ENCODE data around the gene WNT9B. TPM values are rescaled to one million over a fixed set of nuclear protein-coding genes. Genes with fewer than 3 reads are reported as not detected.
"Not testable (repeated sequence)": the region's sequence is repeated elsewhere in the genome, so short reads cannot be mapped to it uniquely, and the experiment has no call there.

The WNT9B gene
- polyA plus RNA-seq, 5 donors, result 0.11 to 0.34 (median 0.28) TPM; not detected in 1

GRCh38 chr17:46821482-46822387 lies 29.6 kb upstream of the WNT9B start:
- DNase-seq, result no peak

- no peak for DNase-seq
These were observed 28.9 kb upstream of the WNT9B start for GRCh38 chr17:46822388-46822921.

GRCh38 chr17:46823657-46824056 lies 27.7 kb upstream of the WNT9B start:
- DNase-seq, result no peak

- DNase-seq, result no peak
These were observed 25.3 kb upstream of the WNT9B start for GRCh38 chr17:46826116-46826515.

- no peak for DNase-seq
These were observed 24.1 kb upstream of the WNT9B start for GRCh38 chr17:46827274-46827673.

- DNase-seq, result no peak
These were observed 19.6 kb upstream of the WNT9B start for GRCh38 chr17:46831573-46832330.

- DNase-seq, result no peak
These were observed 19.0 kb upstream of the WNT9B start for GRCh38 chr17:46832331-46832821.

- DNase-seq, result no peak
These were observed 18.2 kb upstream of the WNT9B start for GRCh38 chr17:46832945-46833839.

GRCh38 chr17:46833840-46834208 lies 17.6 kb upstream of the WNT9B start:
- DNase-seq, result no peak

GRCh38 chr17:46834846-46835245 lies 16.5 kb upstream of the WNT9B start:
- no peak for DNase-seq

GRCh38 chr17:46836500-46836899 lies 14.9 kb upstream of the WNT9B start:
- no peak for DNase-seq

GRCh38 chr17:46837521-46837920 lies 13.9 kb upstream of the WNT9B start:
- no peak for DNase-seq

- DNase-seq, result no peak
These were observed 12.2 kb upstream of the WNT9B start for GRCh38 chr17:46839211-46839610.

- DNase-seq, result not testable (repeated sequence)
These were observed 10.8 kb upstream of the WNT9B start for GRCh38 chr17:46840596-46840995.

GRCh38 chr17:46841561-46842379 lies 9.6 kb upstream of the WNT9B start:
- DNase-seq, result no peak

- no peak for DNase-seq
These were observed 8.5 kb upstream of the WNT9B start for GRCh38 chr17:46842835-46843234.

- no peak for DNase-seq
These were observed 3.9 kb upstream of the WNT9B start for GRCh38 chr17:46847204-46848191.

GRCh38 chr17:46848534-46848933 lies 2.8 kb upstream of the WNT9B start:
- no peak for DNase-seq

- DNase-seq, result no peak
These were observed 725 bp upstream of the WNT9B start for GRCh38 chr17:46850688-46851028.

All from right lung (tissue), 5 donors.